ENCODE data around the gene MRGPRX1.
"Not testable (repeated sequence)": the region's sequence is repeated elsewhere in the genome, so short reads cannot be mapped to it uniquely, and the experiment has no call there.

MRGPRX1 gene

GRCh38 chr11:18939314-18939713 lies at the start of gene MRGPRX1:
Gene MRGPRX1, minus strand, starts transcription at chr11:18939414. Its CDS starts 4,630 bp downstream, at chr11:18934784.
- DNase-seq: no peak

GRCh38 chr11:18987454-18988231 lies 48.4 kb upstream of the MRGPRX1 start:
- no peak for DNase-seq

GRCh38 chr11:18986744-18987143 lies 47.5 kb upstream of the MRGPRX1 start:
- no peak for DNase-seq

- DNase-seq: no peak
Observed at GRCh38 chr11:18981897-18982296, 42.7 kb upstream of the MRGPRX1 start.

- DNase-seq: no peak
Observed at GRCh38 chr11:18974192-18974591, 35.0 kb upstream of the MRGPRX1 start.

GRCh38 chr11:18972336-18972735 lies 33.1 kb upstream of the MRGPRX1 start:
- no peak for DNase-seq

- DNase-seq: no peak
Observed at GRCh38 chr11:18969720-18970119, 30.5 kb upstream of the MRGPRX1 start.

GRCh38 chr11:18958221-18958910 lies 19.2 kb upstream of the MRGPRX1 start:
- DNase-seq: no peak

GRCh38 chr11:18956630-18957029 lies 17.4 kb upstream of the MRGPRX1 start:
- DNase-seq: no peak

- DNase-seq: no peak
Observed at GRCh38 chr11:18936002-18936673, 3.1 kb downstream of the MRGPRX1 start.

GRCh38 chr11:18934195-18934814 lies 4.9 kb downstream of the MRGPRX1 start:
- DNase-seq: no peak

GRCh38 chr11:18927550-18928322 lies 11.5 kb downstream of the MRGPRX1 start:
- DNase-seq: no peak

GRCh38 chr11:18925426-18925825 lies 13.8 kb downstream of the MRGPRX1 start:
- DNase-seq: not testable (repeated sequence)

GRCh38 chr11:18912883-18913282 lies 26.3 kb downstream of the MRGPRX1 start:
- no peak for DNase-seq

GRCh38 chr11:18907391-18907790 lies 31.8 kb downstream of the MRGPRX1 start:
- DNase-seq: peak; percentile 24

- DNase-seq: not testable (repeated sequence)
Observed at GRCh38 chr11:18900637-18901036, 38.6 kb downstream of the MRGPRX1 start.

GRCh38 chr11:18900151-18900611 lies 39.0 kb downstream of the MRGPRX1 start:
- peak; percentile 87 for DNase-seq

- not testable (repeated sequence) for DNase-seq
Observed at GRCh38 chr11:18891712-18892111, 47.5 kb downstream of the MRGPRX1 start.

- peak; percentile 38 for DNase-seq
Observed at GRCh38 chr11:18890615-18891014, 48.6 kb downstream of the MRGPRX1 start.

Measured in DMS53 (cell line).